Hepatic stellate cell (primary cell): ENCODE data around the gene SKAP1.

Experiments used
- DNase-seq: peaks from one replicate; pipeline ENCODE4 v3.0.0; 2011; ENCODE audit warnings: low spot score

The SKAP1 gene

DNA sequence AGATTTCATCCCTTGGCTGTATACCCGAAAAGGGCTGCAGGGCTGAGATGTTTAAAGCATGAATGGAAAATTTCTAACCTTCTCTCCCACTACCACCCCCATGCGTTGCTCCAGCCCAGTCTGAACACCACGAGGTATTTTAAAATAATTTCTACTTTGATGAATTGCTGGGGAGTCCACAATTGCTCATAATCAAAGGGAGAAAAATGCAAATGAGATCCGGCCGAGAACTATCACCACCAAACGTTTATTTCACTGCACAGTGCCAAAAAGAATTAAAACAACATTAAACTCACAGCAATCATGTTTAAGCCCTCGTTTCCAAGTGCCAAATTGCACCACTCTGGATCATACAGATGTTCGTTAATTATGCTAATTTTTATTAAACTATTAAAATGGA, 285.8 kb downstream of the SKAP1 start:
- DNase-seq, result no peak

- no peak for DNase-seq
Observed at GRCh38 chr17:48143629-48144028, 286.4 kb downstream of the SKAP1 start.

DNA sequence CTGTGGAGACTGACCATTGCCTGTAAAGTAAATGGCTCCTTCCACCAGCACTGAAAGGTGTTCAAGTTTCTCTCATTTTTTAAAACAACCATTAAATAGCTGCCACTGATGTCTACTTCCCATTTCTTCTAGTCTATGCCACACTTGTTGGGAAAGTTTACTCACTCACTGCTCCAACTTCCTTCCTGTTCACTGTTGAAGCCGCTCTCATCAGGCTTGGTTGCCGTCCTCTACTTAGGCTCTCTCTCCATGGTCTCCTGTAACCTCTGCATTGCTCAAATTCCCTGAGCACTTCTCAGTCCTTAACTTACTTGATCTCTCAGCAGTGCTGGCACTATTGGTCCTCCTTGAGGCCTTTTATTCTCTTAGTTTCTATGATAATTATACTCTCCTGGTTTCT, 290.1 kb downstream of the SKAP1 start:
- DNase-seq, result no peak

DNA sequence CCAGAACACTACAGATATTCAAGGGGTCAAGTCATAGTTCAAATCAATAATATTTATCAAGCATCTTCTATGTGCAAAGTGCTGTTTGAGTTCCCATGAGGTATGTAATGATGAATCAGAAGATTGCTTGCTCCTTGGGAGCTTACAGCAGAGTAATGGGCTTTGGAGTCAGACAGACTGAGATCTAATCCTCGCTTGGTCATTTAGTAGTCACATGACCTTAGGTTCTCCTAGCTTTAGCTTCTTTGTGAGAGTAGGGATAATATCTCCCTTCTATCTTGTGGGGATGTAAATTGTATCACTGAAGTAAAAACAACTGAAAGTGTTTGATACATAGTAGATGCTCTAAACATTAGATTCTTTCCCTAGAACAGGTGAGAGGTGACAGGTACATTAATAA, 292.4 kb downstream of the SKAP1 start:
- DNase-seq, result no peak

- DNase-seq, result peak; percentile 11
Observed at GRCh38 chr17:48134912-48135480, 295.0 kb downstream of the SKAP1 start.

GRCh38 chr17:48132385-48132784, 297.6 kb downstream of the SKAP1 start:
- no peak for DNase-seq

GRCh38 chr17:48131216-48131824, 298.7 kb downstream of the SKAP1 start:
- peak; percentile 77 for DNase-seq

DNA sequence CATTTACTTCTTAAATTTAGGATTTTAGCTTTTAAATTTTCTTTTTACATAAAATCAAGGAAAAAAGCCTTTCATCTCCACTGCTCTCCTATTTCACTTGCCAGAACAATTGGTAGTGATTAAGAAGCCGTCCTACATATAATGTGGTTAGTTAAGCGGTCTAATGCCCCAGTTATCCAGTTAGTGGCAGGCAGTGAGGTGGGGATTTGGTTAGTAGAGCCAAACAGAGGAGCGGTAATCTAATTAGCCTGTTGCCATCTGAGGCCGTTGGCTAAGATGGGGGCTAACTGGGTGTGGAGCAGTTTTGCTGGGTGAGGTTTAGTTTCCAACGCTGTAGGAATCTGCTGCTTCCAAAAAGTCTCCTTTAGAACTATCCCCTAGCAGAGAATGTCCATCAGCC, 300.0 kb downstream of the SKAP1 start:
- DNase-seq, result no peak

DNA sequence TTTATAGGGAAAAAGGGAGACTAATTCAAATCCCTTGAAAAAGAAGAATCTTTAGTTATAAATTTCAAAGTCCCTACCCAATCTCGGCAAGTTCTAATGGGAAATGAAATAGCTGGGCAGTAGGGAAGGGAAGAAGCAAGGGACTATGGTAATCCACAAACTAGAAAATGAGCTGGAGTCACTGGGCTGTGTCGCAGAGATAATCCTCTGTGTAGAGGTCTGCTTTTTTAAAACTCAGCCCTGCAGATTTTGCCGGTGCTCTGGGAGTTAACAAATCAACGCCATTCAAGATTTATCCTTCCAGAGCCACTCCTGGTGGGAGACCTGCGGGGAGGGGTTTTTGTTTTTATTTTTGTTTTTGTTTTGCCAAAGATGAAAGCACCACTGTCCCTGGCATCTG, 301.6 kb downstream of the SKAP1 start:
- no peak for DNase-seq

DNA sequence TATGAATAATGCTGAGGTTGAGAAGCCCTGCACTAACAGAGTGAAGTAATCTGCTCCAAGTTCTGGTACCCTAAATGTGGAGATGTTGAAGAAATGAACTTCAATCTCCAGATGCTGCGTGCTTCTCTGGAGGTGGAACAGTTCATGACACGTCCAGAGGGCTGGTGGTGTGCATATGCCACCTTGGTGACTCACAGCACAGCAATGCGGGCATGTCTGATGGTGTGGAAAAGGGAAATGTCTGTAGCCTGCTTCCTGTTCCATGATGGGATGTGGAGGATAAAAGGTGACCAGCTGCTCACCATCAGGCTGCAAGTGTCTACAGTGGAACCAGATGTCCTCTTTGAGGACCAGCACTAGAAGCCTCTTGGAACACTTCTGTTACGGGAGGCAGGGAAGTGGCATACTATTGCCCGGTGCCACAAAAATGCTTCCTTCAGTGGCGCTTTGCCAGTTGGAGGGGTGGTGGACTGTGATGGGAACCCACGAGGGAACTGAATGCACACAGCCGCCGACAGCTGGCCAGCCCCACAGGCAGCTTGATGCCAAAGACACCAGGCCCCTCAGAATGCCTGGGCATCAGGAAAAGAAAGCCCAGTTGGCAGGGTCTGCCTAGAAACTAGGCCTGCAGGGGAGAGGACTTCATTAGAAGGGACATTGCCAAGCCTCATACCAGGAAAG, 302.5 kb downstream of the SKAP1 start:
- no peak for DNase-seq

DNA sequence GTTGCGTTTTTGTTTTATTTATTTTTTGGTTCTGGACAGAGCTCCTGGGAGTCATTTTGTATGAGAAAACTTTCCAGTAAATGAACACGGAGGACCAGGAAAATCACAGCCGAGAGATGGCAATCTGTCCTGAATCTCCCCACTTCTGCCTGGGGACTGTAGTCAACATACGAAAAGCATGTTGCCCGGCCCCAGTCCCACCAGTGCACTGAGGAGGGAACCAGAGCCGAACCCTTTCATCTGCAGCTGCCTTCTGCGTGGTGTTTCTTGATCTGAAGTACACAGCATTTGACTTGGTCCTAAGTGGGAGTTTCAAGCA, 303.5 kb downstream of the SKAP1 start:
- no peak for DNase-seq

DNA sequence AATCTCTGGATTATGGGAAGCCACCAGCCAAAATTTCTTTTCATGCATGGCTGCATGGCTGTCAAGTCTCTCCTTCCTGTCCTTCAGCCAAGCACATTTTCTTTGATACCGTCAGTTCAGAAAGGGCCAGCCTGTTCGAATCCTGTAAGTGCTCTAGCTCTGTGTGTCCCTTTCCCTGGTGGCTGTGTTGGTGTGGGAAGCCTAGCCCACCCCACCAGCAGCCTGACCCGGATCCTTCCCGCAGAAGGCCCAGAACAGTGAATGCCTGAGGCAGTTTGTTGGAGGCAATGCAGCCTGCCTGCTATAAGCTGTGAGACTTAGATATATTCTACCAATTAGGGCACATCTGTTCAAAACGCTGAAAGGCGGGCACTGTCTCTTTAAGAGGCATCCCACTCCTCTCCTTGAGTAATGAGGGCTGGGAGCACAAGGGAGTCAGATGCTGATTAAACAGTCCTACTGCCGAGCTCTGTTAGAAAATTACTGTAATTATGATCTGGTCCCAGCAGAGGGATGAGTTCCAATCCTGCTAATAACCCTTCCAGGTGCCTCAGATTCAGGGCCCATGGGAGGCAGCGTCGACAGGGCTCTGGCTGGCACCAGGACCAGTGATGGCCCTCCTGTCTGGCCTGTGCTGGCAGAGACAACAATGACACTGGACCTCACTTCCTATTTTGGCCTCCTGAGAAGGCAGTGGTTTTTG, 304.0 kb downstream of the SKAP1 start:
- no peak for DNase-seq

DNA sequence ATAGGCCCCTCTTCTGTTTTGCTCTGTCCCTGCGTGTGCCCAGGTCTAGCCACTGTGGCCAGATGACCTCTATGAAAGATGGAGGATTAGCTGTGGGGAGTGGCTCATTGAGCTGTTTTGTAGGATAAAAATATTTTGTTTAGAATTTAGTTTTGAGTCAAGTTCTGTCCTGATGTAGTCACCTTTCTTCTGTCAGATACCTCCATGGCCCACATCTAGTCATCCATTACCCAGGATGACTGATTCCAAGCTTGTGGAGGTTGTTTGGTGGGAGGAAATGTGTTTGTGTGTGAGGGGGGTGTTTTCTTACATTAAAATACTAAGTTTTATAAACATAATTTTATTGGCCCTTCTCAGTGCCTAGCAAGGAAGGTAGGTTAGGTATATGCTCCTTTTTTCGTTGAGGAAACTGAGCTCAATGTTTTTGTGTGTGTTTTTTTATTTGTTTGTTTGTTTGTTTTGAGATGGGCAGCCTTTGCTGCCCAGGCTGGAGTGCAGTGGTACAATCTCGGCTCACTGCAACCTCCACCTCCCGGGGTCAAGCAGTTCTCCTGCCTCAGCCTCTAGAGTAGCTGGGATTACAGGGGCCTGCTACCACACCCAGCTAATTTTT, 306.1 kb downstream of the SKAP1 start:
- no peak for DNase-seq

- DNase-seq, result no peak
Observed at GRCh38 chr17:48123111-48123510, 306.9 kb downstream of the SKAP1 start.

- no peak for DNase-seq
Observed at GRCh38 chr17:48122665-48123045, 307.4 kb downstream of the SKAP1 start.

DNA sequence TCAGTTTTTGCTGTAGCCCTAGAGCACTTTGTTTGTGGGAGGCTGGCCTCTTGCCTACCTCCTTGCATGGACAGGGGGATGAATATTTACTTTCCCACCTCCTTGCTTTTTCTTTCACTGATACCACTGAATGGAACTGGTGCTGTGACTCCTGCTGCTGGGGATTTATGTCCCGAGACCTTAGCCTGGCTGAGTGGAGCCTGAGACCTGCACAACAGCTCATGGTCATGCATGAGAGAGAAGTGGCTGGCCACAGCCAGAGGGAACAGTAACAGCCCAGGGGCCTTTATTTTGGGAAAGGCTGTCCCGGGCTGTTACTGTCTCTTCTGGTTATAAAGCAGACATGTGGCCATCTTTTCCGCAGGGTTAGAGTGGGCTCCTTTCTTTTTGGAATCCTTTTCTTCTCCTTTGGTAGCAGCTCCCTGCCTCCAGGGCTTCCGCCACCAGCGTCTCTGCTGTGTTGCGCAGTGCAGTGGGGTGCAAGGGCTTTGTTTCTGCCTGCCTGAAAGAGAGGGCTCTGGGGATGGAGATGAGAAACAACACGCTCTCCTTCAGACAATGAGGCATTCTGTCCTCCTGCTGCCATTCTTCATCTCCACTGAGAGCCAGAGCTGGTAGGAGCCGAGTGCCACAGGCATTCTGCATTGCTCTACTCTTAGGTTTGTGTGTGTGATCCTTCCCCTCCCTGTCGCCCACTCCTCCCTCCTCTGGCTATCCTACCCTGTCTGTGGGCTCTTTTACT, 307.9 kb downstream of the SKAP1 start:
- DNase-seq, result no peak

DNA sequence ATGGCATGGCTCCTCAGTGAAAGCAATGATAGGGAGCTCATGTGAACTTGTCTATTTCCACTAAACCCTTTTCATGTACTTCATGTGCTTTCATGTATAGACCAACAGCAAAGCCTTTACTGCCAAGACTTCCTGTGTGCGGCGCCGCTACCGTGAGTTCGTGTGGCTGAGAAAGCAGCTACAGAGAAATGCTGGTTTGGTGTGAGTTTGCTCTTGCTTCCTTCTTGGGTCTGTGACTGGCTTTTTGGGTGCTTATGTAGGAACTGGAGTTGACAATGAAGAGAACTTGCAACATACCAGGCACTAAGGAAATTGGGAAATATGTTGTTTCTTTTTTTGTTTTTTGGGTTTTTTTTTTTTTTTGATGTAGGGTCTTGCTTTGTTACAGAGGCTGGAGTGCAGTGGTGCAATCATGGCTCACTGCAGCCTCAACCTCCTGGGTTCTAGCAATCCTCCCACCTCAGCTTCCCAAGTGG, 316.8 kb downstream of the SKAP1 start:
- DNase-seq, result no peak

- no peak for DNase-seq
Observed at GRCh38 chr17:48111937-48112241, 318.1 kb downstream of the SKAP1 start.

GRCh38 chr17:48110761-48111160, 319.3 kb downstream of the SKAP1 start:
- DNase-seq, result no peak

DNA sequence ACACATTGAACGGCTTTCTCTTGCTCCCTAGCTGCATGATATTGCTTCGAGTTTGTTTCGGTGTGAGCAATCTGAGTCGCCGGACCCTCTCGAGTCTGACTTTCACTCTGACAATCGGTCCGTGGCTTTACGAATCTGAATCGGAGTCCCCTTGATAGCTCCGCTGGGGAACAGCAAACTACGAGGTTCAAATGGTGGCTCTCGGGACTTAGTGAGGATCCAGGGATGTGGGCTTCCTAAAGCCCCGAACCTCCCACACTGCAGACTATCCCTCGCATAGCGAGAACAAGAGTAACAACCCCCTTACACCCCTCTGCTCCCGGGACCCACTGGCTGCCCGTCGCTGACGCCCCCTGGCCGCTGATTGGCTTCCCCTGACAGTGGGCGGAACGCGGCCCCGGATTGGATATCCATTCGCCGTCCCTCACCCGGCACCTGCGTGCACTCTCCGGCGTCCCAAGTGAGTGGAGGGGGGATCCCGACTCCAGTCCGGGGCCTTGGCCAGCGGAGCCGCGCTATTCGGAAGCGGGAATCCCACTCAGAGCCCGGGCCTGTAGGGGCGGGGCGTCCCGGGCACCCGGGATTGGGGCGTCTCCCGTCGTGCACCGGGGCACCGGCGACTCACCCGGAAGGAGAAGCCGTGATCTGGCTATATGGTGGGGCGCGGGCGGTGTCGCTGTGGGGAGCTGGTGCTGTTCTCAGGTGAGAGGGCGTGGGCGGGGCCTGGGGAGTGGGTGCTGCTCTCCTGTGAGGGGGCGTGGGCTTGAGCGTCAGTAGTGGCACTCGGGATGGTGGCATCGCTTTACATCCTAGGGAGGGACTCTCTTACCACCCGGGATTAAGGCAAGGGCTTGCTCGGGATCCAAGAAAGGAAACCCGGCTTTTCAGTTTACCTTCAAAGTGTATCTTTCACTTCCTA, 322.6 kb downstream of the SKAP1 start, which contains the start of gene SNX11:
Gene SNX11 (plus strand): TSS at position 630 of the 919 bp plus-strand sequence. CDS start 4,278 bp downstream, outside the sequence.
- DNase-seq, result peak; percentile 91

DNA sequence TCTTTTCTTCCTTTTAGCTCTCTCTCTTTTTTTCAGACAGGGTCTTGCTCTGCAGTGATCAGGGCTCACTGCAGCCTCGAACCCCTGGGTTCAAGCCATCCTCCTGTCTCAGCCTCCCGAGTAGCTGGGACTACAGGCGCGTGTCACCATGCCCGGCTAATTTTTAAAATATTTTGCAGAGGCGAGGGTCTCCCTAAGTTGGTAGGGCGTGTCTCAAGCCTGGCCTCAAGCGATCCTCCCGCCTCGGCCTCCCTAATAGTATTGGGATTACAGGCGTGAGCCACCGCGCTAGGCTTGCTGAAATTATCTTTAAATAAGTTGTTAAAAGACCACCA, 323.2 kb downstream of the SKAP1 start:
- no peak for DNase-seq
